ENCODE measurements around the gene ESYT2.
"Not testable (repeated sequence)": the region's sequence is repeated elsewhere in the genome, so short reads cannot be mapped to it uniquely, and the experiment has no call there.

Gene ESYT2, protein sequence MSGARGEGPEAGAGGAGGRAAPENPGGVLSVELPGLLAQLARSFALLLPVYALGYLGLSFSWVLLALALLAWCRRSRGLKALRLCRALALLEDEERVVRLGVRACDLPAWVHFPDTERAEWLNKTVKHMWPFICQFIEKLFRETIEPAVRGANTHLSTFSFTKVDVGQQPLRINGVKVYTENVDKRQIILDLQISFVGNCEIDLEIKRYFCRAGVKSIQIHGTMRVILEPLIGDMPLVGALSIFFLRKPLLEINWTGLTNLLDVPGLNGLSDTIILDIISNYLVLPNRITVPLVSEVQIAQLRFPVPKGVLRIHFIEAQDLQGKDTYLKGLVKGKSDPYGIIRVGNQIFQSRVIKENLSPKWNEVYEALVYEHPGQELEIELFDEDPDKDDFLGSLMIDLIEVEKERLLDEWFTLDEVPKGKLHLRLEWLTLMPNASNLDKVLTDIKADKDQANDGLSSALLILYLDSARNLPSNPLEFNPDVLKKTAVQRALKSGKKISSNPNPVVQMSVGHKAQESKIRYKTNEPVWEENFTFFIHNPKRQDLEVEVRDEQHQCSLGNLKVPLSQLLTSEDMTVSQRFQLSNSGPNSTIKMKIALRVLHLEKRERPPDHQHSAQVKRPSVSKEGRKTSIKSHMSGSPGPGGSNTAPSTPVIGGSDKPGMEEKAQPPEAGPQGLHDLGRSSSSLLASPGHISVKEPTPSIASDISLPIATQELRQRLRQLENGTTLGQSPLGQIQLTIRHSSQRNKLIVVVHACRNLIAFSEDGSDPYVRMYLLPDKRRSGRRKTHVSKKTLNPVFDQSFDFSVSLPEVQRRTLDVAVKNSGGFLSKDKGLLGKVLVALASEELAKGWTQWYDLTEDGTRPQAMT

DNA sequence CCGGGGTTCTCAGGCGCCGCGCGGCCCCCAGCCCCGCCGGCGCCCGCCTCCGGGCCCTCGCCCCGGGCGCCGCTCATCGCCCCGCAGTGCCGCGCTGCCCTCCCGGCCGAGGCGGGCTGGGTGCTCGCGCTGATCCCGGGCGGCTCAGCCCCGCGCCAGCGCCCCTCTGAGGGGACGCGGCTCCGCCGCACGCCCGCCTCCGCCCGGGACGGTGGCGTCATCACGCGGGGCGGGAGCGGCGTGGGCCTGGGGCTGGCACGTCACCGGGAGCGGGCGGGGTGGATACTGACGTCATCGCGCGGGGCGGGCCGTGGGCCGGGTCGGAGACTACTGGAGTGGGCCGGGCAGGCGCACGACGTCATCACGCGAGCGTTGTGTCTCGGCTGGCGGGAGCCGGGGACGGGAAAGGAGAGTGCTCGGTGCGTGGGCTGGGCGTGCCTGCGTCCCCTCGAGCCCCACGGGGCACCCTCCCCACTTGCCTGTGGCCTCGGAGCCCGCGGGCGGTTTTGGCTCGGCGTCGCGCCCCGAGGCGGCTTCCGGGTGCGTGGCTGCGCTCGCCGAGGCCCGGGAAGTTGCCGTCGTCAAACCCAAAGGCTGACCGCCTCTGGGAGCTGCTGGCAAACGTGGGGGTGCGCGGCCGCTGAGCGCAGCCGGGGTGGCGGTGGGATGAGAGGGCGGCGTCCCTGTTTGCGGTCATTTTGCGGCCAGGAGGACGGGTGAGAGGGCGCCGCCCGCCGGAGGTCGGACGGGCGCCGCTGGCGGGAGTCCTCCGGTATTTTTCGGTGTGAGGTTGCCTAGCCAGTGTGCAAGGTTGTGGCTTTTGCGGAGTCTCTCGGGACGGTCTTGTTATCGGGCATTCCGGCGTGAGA lies at the start of gene ESYT2:
Gene ESYT2 (minus strand): TSS at position 168 of the 869 bp plus-strand sequence. CDS start 91 bp downstream, at position 77.
- Histone ChIP-seq H3K79me2 (ENCODE audit: control insufficient read depth, insufficient read depth, low read length, unreplicated experiment) (peaks cover 41% of the 10 kb centered on the region), H3K27me3 (ENCODE audit: insufficient read depth, low read length) (no peaks in the 10 kb centered on the region), H2AFZ (ENCODE audit: low read length, unreplicated experiment) (peak within 1 kb of the TSS; percentile 78), H3K4me1 (ENCODE audit: control insufficient read depth, insufficient read depth, low read length, unreplicated experiment) (peaks cover 14% of the 10 kb centered on the region), H3K36me3 (ENCODE audit: insufficient read depth, low read length) (no peaks in the 10 kb centered on the region), H3K4me3 (ENCODE audit: low read depth, low read length) (peak within 1 kb of the TSS; percentile 84), H3K27ac (ENCODE audit: low read depth, low read length) (peak within 1 kb of the TSS; percentile 88)

DNA sequence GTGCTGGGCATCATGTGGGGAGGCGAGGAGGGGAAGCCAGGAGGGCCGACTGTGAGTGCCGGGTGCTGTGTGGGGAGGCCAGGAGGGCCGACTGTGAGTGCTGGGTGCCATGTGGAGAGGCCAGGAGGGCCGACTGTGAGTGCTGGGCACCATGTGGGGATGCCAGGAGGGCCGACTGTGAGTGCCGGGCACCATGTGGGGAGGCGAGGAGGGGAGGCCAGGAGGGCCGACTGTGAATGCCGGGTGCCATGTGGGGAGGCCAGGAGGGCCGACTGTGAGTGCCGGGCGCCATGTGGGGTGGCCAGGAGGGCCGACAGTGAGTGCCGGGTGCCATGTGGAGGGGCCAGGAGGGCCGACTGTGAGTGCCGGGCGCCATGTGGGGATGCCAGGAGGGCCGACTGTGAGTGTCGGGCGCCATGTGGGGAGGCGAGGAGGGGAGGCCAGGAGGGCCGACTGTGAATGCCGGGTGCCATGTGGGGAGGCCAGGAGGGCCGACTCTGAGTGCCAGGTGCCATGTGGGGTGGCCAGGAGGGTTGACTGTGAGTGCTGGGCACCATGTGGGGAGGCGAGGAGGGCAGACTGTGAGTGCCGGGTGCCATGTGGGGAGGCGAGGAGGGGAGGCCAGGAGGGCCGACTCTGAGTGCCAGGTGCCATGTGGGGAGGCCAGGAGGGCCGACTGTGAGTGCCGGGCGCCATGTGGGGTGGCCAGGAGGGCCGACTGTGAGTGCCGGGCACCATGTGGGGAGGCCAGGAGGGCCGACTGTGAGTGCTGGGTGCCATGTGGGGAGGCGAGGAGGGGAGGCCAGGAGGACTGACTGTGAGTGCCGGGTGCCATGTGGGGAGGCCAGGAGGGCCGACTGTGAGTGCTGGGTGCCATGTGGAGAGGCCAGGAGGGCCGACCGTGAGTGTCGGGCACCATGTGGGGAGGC lies 49.1 kb upstream of the ESYT2 start:
- H3K79me2 ChIP-seq (ENCODE audit: control insufficient read depth, insufficient read depth, low read length, unreplicated experiment); H3K4me3 ChIP-seq (ENCODE audit: low read depth, low read length); H2AFZ ChIP-seq (ENCODE audit: low read length, unreplicated experiment); H3K27me3 ChIP-seq (ENCODE audit: insufficient read depth, low read length); H3K27ac ChIP-seq (ENCODE audit: low read depth, low read length); H3K4me1 ChIP-seq (ENCODE audit: control insufficient read depth, insufficient read depth, low read length, unreplicated experiment): not testable (repeated sequence)
- H3K36me3 ChIP-seq (ENCODE audit: insufficient read depth, low read length) = peaks cover 12% of the 10 kb centered on the region; the same call in 1 of the 2 replicates

DNA sequence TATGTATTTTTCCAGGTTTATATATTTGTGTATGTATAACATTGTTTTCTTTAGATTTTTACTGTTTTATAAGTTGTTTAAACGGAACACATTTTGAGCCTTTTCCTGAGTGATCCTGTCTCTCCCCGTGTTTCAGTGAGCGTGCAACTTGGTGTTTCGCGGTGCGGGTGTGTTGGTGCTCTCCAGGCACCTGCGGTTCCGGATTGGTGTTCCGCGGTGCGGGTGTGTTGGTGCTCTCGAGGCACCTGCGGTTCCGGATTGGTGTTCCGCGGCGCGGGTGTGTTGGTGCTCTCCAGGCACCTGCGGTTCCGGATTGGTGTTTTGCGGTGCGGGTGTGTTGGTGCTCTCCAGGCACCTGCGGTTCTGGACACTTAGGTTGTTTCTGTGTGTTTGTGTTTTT lies 47.7 kb upstream of the ESYT2 start:
- Histone ChIP-seq H3K4me1 (ENCODE audit: control insufficient read depth, insufficient read depth, low read length, unreplicated experiment) (no peaks in the 10 kb centered on the region), H2AFZ (ENCODE audit: low read length, unreplicated experiment) (no peak overlapping the region), H3K27me3 (ENCODE audit: insufficient read depth, low read length) (no peaks in the 10 kb centered on the region), H3K4me3 (ENCODE audit: low read depth, low read length) (no peak overlapping the region), H3K27ac (ENCODE audit: low read depth, low read length) (no peak overlapping the region), H3K79me2 (ENCODE audit: control insufficient read depth, insufficient read depth, low read length, unreplicated experiment) (no peaks in the 10 kb centered on the region), H3K36me3 (ENCODE audit: insufficient read depth, low read length) (peaks cover 12% of the 10 kb centered on the region; the same call in 1 of the 2 replicates)

DNA sequence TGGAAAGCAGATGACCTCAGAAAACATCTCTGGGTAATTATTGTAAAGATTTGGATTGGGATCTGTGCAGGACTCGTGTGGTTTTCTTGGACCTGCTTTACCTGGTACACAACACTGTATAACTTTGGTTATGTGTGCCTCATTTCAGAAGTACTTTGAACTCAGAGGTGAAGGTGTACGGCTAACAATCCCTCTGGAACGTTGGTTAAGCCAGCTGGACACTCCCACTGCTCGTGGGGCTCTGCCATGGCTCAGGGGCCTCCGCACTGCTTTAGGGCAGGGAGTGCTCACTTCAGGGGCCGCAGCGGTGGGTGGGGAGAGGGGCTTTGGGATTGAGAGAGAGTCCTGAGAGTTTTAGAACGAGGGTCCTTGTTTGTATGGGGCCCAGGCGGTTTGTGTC lies 40.6 kb upstream of the ESYT2 start:
- H3K79me2 ChIP-seq (ENCODE audit: control insufficient read depth, insufficient read depth, low read length, unreplicated experiment) = peaks cover 13% of the 10 kb centered on the region
- H2AFZ ChIP-seq (ENCODE audit: low read length, unreplicated experiment) = no peak overlapping the region
- no peaks in the 10 kb centered on the region for H3K4me1 ChIP-seq (ENCODE audit: control insufficient read depth, insufficient read depth, low read length, unreplicated experiment)

DNA sequence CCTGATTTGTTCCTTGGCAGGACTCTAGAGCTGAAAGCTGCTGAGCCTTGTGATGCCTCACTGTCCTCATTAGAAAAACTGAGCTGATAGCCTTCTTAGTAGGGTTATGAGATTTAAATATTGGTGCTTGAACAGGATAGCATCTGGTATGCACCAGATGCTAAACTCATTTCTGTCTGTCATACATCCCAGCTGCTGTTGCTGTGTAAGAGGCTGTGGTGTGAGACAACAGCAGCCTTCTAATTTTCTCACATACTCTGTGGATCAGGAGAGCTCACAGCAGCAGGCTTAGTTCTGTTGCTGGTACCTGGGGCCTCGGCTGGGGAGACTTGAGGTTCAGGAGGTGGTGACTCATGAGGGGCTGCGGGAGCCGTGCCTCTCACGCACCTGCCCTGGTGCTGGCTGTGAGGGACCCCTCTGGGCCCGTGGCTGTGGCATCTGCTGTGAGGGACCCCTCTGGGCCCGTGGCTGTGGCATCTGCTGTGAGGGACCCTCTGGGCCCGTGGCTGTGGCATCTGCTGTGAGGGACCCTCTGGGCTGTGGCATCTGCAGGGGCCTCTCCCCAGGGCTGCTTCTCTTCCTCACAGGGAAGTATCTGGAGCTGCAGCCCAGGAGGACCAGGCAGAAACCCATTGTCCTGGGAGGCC lies 39.6 kb upstream of the ESYT2 start:
- H3K4me1 ChIP-seq (ENCODE audit: control insufficient read depth, insufficient read depth, low read length, unreplicated experiment) = peaks cover 9% of the 10 kb centered on the region
- H2AFZ ChIP-seq (ENCODE audit: low read length, unreplicated experiment) = no peak overlapping the region
- peaks cover 15% of the 10 kb centered on the region for H3K79me2 ChIP-seq (ENCODE audit: control insufficient read depth, insufficient read depth, low read length, unreplicated experiment)
- H3K4me3 ChIP-seq (ENCODE audit: low read depth, low read length) = no peak overlapping the region
- no peak overlapping the region for H3K27ac ChIP-seq (ENCODE audit: low read depth, low read length)
- no peaks in the 10 kb centered on the region for H3K27me3 ChIP-seq (ENCODE audit: insufficient read depth, low read length)
- peaks cover 6% of the 10 kb centered on the region; the same call in 1 of the 2 replicates for H3K36me3 ChIP-seq (ENCODE audit: insufficient read depth, low read length)

More for the DNA sequence above, 40.6 kb upstream of the ESYT2 start:
- H3K4me3 ChIP-seq (ENCODE audit: low read depth, low read length) = no peak overlapping the region
- H3K36me3 ChIP-seq (ENCODE audit: insufficient read depth, low read length) = peaks cover 6% of the 10 kb centered on the region; the same call in 1 of the 2 replicates
- H3K27me3 ChIP-seq (ENCODE audit: insufficient read depth, low read length) = no peaks in the 10 kb centered on the region
- H3K27ac ChIP-seq (ENCODE audit: low read depth, low read length) = no peak overlapping the region

DNA sequence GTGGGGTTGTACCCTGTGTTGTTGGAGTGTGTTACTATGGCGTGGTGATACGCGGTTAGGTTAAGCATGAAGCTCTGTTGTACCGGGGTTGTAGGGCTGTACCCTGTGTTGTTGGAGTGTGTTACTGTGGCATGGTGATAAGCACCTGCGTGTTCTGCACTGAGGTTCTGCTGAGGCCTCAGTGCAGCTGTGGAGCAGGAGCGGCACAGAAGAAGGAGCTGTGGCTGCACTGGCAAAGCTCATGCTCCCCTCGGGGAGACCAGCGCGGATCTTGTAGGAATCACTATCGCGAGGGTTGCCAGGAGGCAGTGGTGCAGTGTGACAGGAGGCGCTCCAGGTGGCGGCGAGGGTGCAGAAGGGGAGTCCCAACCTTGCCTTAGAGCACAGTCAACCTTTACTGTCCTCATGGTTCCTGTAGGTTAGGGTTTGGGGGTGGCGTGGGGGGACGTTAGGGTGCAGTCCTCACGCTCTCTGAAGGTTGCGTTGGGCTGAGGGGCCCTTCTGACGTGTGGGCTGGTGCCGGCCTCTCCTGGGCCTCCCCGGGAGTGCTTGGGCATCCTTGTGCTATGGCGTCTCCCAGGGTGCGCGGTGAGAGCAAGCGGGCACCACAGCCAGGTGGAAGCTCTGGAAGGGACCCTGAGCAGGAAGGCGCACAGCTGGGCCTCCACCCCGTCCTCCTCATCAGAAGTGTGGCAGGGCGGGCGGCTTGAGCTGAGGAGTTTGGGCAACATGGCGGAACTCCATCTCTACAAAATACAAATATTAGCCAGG lies 38.1 kb upstream of the ESYT2 start:
- H3K4me1 ChIP-seq (ENCODE audit: control insufficient read depth, insufficient read depth, low read length, unreplicated experiment) = peaks cover 9% of the 10 kb centered on the region
- H3K79me2 ChIP-seq (ENCODE audit: control insufficient read depth, insufficient read depth, low read length, unreplicated experiment) = peaks cover 15% of the 10 kb centered on the region

DNA sequence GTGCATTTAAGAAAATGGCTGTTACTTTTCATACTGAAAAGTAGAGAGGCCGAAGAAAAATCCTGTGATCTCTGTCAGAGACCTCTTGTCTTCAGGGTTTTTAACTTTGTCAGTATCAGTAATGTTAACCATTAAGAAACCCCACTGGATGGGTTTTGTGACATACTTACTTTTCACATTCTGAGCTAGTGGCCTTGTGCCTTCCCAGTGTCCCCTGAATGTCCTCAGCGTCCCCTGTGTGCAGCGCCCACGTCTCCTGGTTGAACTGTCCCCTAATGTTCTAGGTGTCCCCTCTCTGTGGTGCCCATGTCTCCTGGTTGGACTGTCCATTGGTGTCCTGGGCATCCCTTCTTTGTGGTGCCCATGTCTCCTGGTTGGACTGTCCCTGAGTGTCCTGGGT lies 36.7 kb upstream of the ESYT2 start:
- no peak overlapping the region for H3K27ac ChIP-seq (ENCODE audit: low read depth, low read length)
- H3K36me3 ChIP-seq (ENCODE audit: insufficient read depth, low read length) = peaks cover 4% of the 10 kb centered on the region; the same call in 1 of the 2 replicates
- H3K4me1 ChIP-seq (ENCODE audit: control insufficient read depth, insufficient read depth, low read length, unreplicated experiment) = peaks cover 9% of the 10 kb centered on the region
- H3K79me2 ChIP-seq (ENCODE audit: control insufficient read depth, insufficient read depth, low read length, unreplicated experiment) = peaks cover 15% of the 10 kb centered on the region
- no peak overlapping the region for H2AFZ ChIP-seq (ENCODE audit: low read length, unreplicated experiment)
- no peaks in the 10 kb centered on the region for H3K27me3 ChIP-seq (ENCODE audit: insufficient read depth, low read length)
- H3K4me3 ChIP-seq (ENCODE audit: low read depth, low read length) = no peak overlapping the region

More for the DNA sequence above, 38.1 kb upstream of the ESYT2 start:
- Histone ChIP-seq H2AFZ (ENCODE audit: low read length, unreplicated experiment) (no peak overlapping the region), H3K4me3 (ENCODE audit: low read depth, low read length) (no peak overlapping the region), H3K27me3 (ENCODE audit: insufficient read depth, low read length) (no peaks in the 10 kb centered on the region), H3K27ac (ENCODE audit: low read depth, low read length) (no peak overlapping the region), H3K36me3 (ENCODE audit: insufficient read depth, low read length) (peaks cover 6% of the 10 kb centered on the region; the same call in 1 of the 2 replicates)

DNA sequence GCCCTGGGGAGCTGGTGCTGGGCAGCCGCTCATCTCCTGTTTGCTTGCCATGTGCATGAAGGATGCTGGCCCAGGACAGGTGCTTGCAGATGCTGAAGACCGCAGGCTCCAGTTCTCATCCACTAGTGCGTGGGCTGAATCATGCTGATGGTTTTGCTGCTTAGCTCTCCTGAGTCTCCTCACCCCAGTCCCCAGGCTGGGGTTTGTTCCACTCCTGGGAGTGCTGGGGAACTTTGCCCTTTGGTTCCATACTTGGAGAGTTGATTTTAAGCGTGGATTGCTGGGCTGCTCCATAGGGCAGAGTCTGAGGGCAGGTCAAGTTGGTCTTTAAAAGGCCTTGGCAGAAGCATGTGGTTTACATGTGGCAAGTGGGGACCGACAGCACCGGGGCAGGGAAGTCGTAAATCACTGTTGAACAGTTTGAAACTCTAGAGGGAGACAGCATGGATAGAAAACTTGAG lies 36.2 kb upstream of the ESYT2 start:
- H3K4me3 ChIP-seq (ENCODE audit: low read depth, low read length) = no peak overlapping the region
- peaks cover 15% of the 10 kb centered on the region for H3K79me2 ChIP-seq (ENCODE audit: control insufficient read depth, insufficient read depth, low read length, unreplicated experiment)
- H2AFZ ChIP-seq (ENCODE audit: low read length, unreplicated experiment) = no peak overlapping the region
- H3K4me1 ChIP-seq (ENCODE audit: control insufficient read depth, insufficient read depth, low read length, unreplicated experiment) = peaks cover 9% of the 10 kb centered on the region
- no peaks in the 10 kb centered on the region for H3K27me3 ChIP-seq (ENCODE audit: insufficient read depth, low read length)
- H3K27ac ChIP-seq (ENCODE audit: low read depth, low read length) = no peak overlapping the region
- H3K36me3 ChIP-seq (ENCODE audit: insufficient read depth, low read length) = peaks cover 3% of the 10 kb centered on the region; the same call in 1 of the 2 replicates

Measured in ACC112 (cell line).